ENCODE results near the gene RNF212. TPM values are rescaled to one million over a fixed set of nuclear protein-coding genes. Genes with fewer than 3 reads are reported as not detected.

The RNF212 gene
- total and polyA plus RNA-seq, 9 of the 15 experiments (the other 6 are each of a cell fraction or from before 2014, with no cell fraction given): 0.04 TPM; not detected in 8

DNA sequence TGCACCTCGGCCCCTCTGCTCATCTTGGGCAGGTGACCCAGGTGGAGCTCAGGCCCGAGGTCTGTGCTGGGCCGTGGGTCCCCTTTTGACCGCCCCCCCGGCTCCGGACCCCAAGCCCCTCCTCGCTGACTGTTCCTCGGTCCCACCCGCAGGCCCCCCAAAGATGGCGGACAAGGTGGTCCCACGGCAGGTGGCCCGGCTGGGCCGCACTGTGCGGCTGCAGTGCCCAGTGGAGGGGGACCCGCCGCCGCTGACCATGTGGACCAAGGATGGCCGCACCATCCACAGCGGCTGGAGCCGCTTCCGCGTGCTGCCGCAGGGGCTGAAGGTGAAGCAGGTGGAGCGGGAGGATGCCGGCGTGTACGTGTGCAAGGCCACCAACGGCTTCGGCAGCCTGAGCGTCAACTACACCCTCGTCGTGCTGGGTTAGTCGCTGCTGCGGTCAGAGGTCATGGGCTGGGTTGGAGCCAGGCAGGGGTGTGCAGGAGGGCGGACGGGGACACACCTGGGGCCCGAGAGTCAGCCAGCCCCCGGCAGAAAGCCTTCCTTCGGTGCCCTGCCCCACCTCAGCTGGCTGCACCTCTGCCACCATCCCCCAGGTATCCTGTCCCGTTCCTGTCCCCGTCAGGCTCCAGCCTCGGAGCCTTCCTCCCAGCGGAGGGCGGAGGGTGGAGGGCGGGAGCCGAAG, 91.2 kb downstream of the RNF212 start:
- Histone ChIP-seq H3K79me2 (ENCODE audit: control insufficient read depth, insufficient read depth, low read length) (no peaks in the 10 kb centered on the region; the same call in 2 of the 3 replicates), H3K27ac (ENCODE audit: extremely low read depth, low read depth, low read length) (no peak overlapping the region), H3K4me1 (replicated peaks in 1 of 2; ENCODE audit: control insufficient read depth in 2 of 2, insufficient read depth in 2 of 2, low read length in 2 of 2) (peaks cover 0 to 62% of the 10 kb centered on the region in 2 experiments; a peak in 3 of 5 replicates), H3K36me3 (ENCODE audit: control insufficient read depth, insufficient read depth, low read length) (peaks cover 29% of the 10 kb centered on the region; the same call in 2 of the 3 replicates), H3K4me3 (no peak overlapping the region), H3K27me3 (ENCODE audit: control insufficient read depth in 2 of 2, insufficient read depth in 2 of 2, low read length in 2 of 2) (no peaks in the 10 kb centered on the region), H3K4me2 (ENCODE audit: insufficient read depth, low read length) (no peak overlapping the region), H4K20me1 (replicated peaks; ENCODE audit: control insufficient read depth, insufficient read depth, low read length) (peaks cover 6% of the 10 kb centered on the region; the same call in 1 of the 2 replicates), H3K9ac (ENCODE audit: insufficient read depth in 1 of 2, low read depth in 2 of 2, low read length in 2 of 2) (no peak overlapping the region; a peak in 1 of 4 replicates), H3K9me3 (replicated peaks; ENCODE audit: control insufficient read depth, insufficient read depth, low read depth, low read length) (no peaks in the 10 kb centered on the region; the same call in 1 of the 2 replicates), H2AFZ (ENCODE audit: low read depth, low read length) (no peak overlapping the region), H3K9me1 (ENCODE audit: control insufficient read depth, insufficient read depth, low read length) (peaks cover 4% of the 10 kb centered on the region)
- FAIRE-seq (no peak), ATAC-seq (no peak), DNase-seq (ENCODE audit: extremely low read depth in 1 of 4, low spot score in 3 of 4) (peak in 1 of 4 experiments; percentile 12)
- WGBS (ENCODE audit: insufficient coverage, low coverage, missing lambda C conversion rate): 89% methylated on average over 21 of the region's 46 CpGs
- BruUV-seq (replicated peaks): no TSS peak
- intact Hi-C loops (cut with micrococcal nuclease) (no loop called here), in situ Hi-C loops (cut with MboI) (no loop called here)
- ChIA-PET CTCF (ENCODE audit: low intra/inter-chr PET ratio) (no interaction called here), POLR2A (no interaction called here)
- TF ChIP-seq, protein P1, sequence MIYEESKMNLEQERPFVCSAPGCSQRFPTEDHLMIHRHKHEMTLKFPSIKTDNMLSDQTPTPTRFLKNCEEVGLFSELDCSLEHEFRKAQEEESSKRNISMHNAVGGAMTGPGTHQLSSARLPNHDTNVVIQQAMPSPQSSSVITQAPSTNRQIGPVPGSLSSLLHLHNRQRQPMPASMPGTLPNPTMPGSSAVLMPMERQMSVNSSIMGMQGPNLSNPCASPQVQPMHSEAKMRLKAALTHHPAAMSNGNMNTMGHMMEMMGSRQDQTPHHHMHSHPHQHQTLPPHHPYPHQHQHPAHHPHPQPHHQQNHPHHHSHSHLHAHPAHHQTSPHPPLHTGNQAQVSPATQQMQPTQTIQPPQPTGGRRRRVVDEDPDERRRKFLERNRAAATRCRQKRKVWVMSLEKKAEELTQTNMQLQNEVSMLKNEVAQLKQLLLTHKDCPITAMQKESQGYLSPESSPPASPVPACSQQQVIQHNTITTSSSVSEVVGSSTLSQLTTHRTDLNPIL (CRISPR knock-in tag; IDR thresholded peaks at IDR 0.05): no peak
- no peak for TF ChIP-seq BDP1 (IDR thresholded peaks at IDR 0.05; ENCODE audit: insufficient read depth, insufficient read length)
- no peak for TF ChIP-seq POLR2H (tag; IDR thresholded peaks at IDR 0.05; ENCODE audit: low read depth)
- TF ChIP-seq BMI1 (IDR thresholded peaks at IDR 0.05; ENCODE audit: low read length): no peak
- no peak for TF ChIP-seq ZNF263 (CRISPR knock-in tag; IDR thresholded peaks at IDR 0.05; ENCODE audit: borderline replicate concordance)
- TF ChIP-seq TEAD4 (IDR thresholded peaks at IDR 0.05; ENCODE audit: low read length): no peak
- TF ChIP-seq TEAD4 (CRISPR knock-in tag; IDR thresholded peaks at IDR 0.05; ENCODE audit: borderline replicate concordance): no peak
- TF ChIP-seq, protein P2, sequence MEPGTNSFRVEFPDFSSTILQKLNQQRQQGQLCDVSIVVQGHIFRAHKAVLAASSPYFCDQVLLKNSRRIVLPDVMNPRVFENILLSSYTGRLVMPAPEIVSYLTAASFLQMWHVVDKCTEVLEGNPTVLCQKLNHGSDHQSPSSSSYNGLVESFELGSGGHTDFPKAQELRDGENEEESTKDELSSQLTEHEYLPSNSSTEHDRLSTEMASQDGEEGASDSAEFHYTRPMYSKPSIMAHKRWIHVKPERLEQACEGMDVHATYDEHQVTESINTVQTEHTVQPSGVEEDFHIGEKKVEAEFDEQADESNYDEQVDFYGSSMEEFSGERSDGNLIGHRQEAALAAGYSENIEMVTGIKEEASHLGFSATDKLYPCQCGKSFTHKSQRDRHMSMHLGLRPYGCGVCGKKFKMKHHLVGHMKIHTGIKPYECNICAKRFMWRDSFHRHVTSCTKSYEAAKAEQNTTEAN (CRISPR knock-in tag; IDR thresholded peaks at IDR 0.05): no peak
- TF ChIP-seq, protein P3, sequence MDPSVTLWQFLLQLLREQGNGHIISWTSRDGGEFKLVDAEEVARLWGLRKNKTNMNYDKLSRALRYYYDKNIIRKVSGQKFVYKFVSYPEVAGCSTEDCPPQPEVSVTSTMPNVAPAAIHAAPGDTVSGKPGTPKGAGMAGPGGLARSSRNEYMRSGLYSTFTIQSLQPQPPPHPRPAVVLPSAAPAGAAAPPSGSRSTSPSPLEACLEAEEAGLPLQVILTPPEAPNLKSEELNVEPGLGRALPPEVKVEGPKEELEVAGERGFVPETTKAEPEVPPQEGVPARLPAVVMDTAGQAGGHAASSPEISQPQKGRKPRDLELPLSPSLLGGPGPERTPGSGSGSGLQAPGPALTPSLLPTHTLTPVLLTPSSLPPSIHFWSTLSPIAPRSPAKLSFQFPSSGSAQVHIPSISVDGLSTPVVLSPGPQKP (CRISPR knock-in tag; IDR thresholded peaks at IDR 0.05): no peak
- TF ChIP-seq ZNF507 (tag; conservative IDR thresholded peaks at IDR 0.05): no peak
- no peak for TF ChIP-seq ZKSCAN3 (CRISPR knock-in tag; IDR thresholded peaks at IDR 0.05)
- TF ChIP-seq, protein P4, sequence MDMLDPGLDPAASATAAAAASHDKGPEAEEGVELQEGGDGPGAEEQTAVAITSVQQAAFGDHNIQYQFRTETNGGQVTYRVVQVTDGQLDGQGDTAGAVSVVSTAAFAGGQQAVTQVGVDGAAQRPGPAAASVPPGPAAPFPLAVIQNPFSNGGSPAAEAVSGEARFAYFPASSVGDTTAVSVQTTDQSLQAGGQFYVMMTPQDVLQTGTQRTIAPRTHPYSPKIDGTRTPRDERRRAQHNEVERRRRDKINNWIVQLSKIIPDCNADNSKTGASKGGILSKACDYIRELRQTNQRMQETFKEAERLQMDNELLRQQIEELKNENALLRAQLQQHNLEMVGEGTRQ (CRISPR knock-in tag; IDR thresholded peaks at IDR 0.05): no peak
- TF ChIP-seq TFAM (CRISPR knock-in tag; conservative IDR thresholded peaks at IDR 0.05): no peak
- TF ChIP-seq MAFK (IDR thresholded peaks at IDR 0.05; ENCODE audit: low read length): no peak
- TF ChIP-seq HNRNPH1 (optimal IDR thresholded peaks at IDR 0.05; ENCODE audit: low read depth, low read length): no peak
- TF ChIP-seq CEBPG (CRISPR knock-in tag; IDR thresholded peaks at IDR 0.05): no peak
- TF ChIP-seq CEBPG (tag; conservative IDR thresholded peaks at IDR 0.05 in 1 of 2, IDR thresholded peaks at IDR 0.05 in 1 of 2): no peak
- TF ChIP-seq ARID2 (IDR thresholded peaks at IDR 0.05): no peak

Data from K562 (cell line).